Panc1 (cell line): ENCODE results near the gene KIAA1217. TPM values are rescaled to one million over a fixed set of nuclear protein-coding genes. Genes with fewer than 3 reads are reported as not detected.

Experiments
- ATAC-seq: fragments of 200-7000 bp; cut with Tn5 transposase; 2 replicates; pipeline ENCODE4 v1.9.1; 2020; ENCODE audit warnings: mild to moderate bottlenecking, moderate library complexity
- BruUV-seq: library from RNA; stranded (reverse); fragments of 400-500 nt; replicated peaks from 2 replicates; lab custom pipeline; 2021; lab: Mats Ljungman, UMichigan
- CTCF ChIA-PET: fragments of 300-600 bp; sonication (Branson Sonifier 250); formaldehyde crosslinking; loops from one replicate; lab custom pipeline; 2022; ENCODE audit warnings: antibody characterized with exemption; lab: Charles Lee
- POLR2A ChIA-PET: fragments of 300-600 bp; sonication (Branson Sonifier 250); formaldehyde crosslinking; loops from one replicate; lab custom pipeline; 2022; ENCODE audit warnings: antibody characterized with exemption; lab: Charles Lee
- DNase-seq: peaks from one replicate; pipeline ENCODE4 v3.0.0-alpha.2; 2010; ENCODE audit warnings: low read depth, low spot score
- H3K27ac ChIP-seq: 2 replicates; pipeline ENCODE4 v1.5.1; 2011; ENCODE audit warnings: mild to moderate bottlenecking, low read length, inconsistent platforms
- H3K27me3 ChIP-seq: fragments of 200-500 bp; sonication (Bioruptor generic); 2 replicates; pipeline ENCODE4 v1.6.0; 2014; ENCODE audit warnings: low read length, inconsistent platforms; ENCODE audit not compliant: control insufficient read depth, insufficient read depth
- H3K36me3 ChIP-seq: fragments of 200-500 bp; sonication (Bioruptor generic); 2 replicates; pipeline ENCODE4 v1.5.1; 2014; ENCODE audit warnings: inconsistent platforms, mild to moderate bottlenecking, low read length, moderate library complexity; ENCODE audit not compliant: control insufficient read depth, insufficient read depth
- H3K4me1 ChIP-seq: 2 replicates; pipeline ENCODE4 v1.5.1; 2011; ENCODE audit warnings: inconsistent platforms, mild to moderate bottlenecking, low read length, moderate library complexity; ENCODE audit not compliant: control insufficient read depth, insufficient read depth
- H3K4me3 ChIP-seq, 2 experiments: 2 replicates each; pipeline ENCODE4 v1.5.1; 2011 to 2012; ENCODE audit warnings: low read depth in 2 of 2, low read length in 2 of 2, mild to moderate bottlenecking in 2 of 2, inconsistent platforms in 1 of 2, moderate library complexity in 1 of 2
- H3K9me3 ChIP-seq: fragments of 200-500 bp; sonication (Bioruptor generic); 2 replicates; pipeline ENCODE4 v1.5.1; 2014; ENCODE audit warnings: low read depth, mild to moderate bottlenecking, inconsistent platforms, low read length, moderate library complexity; ENCODE audit not compliant: control insufficient read depth, insufficient read depth
- POLR2AphosphoS5 ChIP-seq: IDR thresholded peaks from 2 replicates; pipeline ENCODE4 v1.6.1; 2012; ENCODE audit warnings: mild to moderate bottlenecking, low read depth, low read length, moderate library complexity
- SIN3A ChIP-seq: IDR thresholded peaks from 2 replicates; pipeline ENCODE4 v1.6.1; 2012; ENCODE audit warnings: low read depth, mild to moderate bottlenecking, low read length, moderate library complexity, borderline replicate concordance; ENCODE audit not compliant: insufficient read depth
- TCF7L2 ChIP-seq: IDR thresholded peaks from 2 replicates; pipeline ENCODE4 v1.6.1; 2011; ENCODE audit warnings: mild to moderate bottlenecking, low read depth, low read length, inconsistent platforms
- in situ Hi-C: cut with HindIII; loops from 2 replicates; pipeline ENCODE4 v1.10.0; 2016; ENCODE audit warnings: low sequenced_read_pairs, low pct_unique_long_range_greater_than_20kb
- intact Hi-C: fragments of 100-400 bp; cut with micrococcal nuclease; formaldehyde crosslinking; loops from one replicate; pipeline ENCODE4 v1.10.0; 2022; ENCODE audit not compliant: unreplicated experiment
- total RNA-seq: library from RNA; stranded (reverse); gene quantifications from one replicate; pipeline ENCODE4 v1.2.1, GENCODE V29; 2021; ENCODE audit not compliant: unreplicated experiment
- TF ChIP-seq, protein P1 (sequence below), 2 experiments: IDR thresholded peaks; 2 replicates each; pipeline ENCODE4 v1.6.1; 2011 to 2012; ENCODE audit warnings: low read depth in 2 of 2, control low read depth in 1 of 2, low read length in 1 of 2, mild to moderate bottlenecking in 1 of 2, moderate library complexity in 1 of 2; ENCODE audit not compliant: insufficient read depth in 1 of 2
- TF ChIP-seq, protein P2 (sequence below): fragments of 450-650 bp; IDR thresholded peaks from 2 replicates; pipeline ENCODE4 v1.5.1; 2017; ENCODE audit warnings: mild to moderate bottlenecking

Gene KIAA1217
- total RNA-seq, 1 experiment from 2014 or later: 11.6 TPM

DNA sequence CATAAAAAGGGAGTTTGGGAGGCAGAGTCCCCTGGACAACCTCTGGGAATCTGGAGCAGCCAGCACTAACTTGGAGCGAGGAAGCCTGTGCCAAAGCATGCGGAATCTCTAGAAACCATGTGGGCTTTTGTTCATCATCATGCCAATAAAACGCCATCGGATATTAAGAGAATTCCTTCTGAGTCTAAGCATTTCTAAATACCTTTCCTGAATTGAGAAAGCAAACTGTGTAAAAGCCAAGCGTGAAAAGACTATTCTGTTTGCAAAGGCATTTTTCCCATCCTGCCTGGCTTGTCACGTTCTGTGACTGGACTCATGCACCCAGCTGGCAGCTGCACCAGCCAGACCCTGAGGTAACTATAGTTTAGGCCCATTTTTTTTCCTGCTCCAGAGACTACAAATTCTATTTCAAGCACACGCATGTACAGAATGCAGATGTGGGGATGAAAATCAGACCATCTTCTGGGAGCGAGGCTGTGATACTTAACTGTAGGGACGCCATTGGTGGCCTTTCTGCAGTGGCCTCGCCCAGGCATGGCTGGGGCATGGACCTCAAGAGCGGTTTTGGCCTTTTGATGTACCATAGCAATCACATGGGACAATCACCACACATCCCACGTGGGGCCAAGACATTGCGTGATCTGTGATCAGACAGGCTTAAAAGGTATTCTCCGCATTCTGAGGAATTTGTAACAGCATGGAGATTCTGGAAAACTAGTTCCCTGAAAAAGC lies 218.9 kb downstream of the KIAA1217 start:
- BruUV-seq: no TSS peak
- TF ChIP-seq SIN3A (no peak), POLR2AphosphoS5 (no peak), TCF7L2 (no peak)
- TF ChIP-seq, protein P1, sequence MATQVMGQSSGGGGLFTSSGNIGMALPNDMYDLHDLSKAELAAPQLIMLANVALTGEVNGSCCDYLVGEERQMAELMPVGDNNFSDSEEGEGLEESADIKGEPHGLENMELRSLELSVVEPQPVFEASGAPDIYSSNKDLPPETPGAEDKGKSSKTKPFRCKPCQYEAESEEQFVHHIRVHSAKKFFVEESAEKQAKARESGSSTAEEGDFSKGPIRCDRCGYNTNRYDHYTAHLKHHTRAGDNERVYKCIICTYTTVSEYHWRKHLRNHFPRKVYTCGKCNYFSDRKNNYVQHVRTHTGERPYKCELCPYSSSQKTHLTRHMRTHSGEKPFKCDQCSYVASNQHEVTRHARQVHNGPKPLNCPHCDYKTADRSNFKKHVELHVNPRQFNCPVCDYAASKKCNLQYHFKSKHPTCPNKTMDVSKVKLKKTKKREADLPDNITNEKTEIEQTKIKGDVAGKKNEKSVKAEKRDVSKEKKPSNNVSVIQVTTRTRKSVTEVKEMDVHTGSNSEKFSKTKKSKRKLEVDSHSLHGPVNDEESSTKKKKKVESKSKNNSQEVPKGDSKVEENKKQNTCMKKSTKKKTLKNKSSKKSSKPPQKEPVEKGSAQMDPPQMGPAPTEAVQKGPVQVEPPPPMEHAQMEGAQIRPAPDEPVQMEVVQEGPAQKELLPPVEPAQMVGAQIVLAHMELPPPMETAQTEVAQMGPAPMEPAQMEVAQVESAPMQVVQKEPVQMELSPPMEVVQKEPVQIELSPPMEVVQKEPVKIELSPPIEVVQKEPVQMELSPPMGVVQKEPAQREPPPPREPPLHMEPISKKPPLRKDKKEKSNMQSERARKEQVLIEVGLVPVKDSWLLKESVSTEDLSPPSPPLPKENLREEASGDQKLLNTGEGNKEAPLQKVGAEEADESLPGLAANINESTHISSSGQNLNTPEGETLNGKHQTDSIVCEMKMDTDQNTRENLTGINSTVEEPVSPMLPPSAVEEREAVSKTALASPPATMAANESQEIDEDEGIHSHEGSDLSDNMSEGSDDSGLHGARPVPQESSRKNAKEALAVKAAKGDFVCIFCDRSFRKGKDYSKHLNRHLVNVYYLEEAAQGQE (IDR thresholded peaks at IDR 0.05; ENCODE audit: insufficient read depth in 1 of 2, low read depth in 2 of 2, low read length in 1 of 2): no peak
- TF ChIP-seq, protein P2, sequence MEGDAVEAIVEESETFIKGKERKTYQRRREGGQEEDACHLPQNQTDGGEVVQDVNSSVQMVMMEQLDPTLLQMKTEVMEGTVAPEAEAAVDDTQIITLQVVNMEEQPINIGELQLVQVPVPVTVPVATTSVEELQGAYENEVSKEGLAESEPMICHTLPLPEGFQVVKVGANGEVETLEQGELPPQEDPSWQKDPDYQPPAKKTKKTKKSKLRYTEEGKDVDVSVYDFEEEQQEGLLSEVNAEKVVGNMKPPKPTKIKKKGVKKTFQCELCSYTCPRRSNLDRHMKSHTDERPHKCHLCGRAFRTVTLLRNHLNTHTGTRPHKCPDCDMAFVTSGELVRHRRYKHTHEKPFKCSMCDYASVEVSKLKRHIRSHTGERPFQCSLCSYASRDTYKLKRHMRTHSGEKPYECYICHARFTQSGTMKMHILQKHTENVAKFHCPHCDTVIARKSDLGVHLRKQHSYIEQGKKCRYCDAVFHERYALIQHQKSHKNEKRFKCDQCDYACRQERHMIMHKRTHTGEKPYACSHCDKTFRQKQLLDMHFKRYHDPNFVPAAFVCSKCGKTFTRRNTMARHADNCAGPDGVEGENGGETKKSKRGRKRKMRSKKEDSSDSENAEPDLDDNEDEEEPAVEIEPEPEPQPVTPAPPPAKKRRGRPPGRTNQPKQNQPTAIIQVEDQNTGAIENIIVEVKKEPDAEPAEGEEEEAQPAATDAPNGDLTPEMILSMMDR: no peak
- Histone ChIP-seq H3K27ac (no peak overlapping the region), H3K36me3 (no peaks in the 10 kb centered on the region), H3K9me3 (no peaks in the 10 kb centered on the region), H3K4me1 (no peaks in the 10 kb centered on the region), H3K27me3 (no peaks in the 10 kb centered on the region), H3K4me3 (no peak overlapping the region)
- intact Hi-C loops: no loop called here
- no peak for DNase-seq
- no peak for ATAC-seq
- ChIA-PET CTCF (no interaction called here), POLR2A (no interaction called here)
- in situ Hi-C loops: no loop called here

DNA sequence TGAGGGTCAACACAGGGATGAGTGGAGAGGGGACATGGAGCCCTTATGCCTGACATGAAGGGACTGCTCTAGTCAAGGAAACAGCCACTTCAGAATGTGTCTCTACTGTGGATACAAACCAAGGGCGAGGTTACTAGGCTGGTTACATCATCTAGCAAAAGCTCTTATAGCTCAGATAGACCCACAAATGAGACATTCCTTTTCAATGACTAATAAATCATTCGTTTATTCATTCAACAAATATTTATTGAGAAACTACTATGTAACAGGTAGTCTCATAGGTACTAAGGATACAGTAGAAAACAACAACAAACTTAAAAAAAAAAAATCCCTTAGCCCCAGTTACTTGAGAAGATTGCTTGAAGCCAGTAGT lies 219.5 kb downstream of the KIAA1217 start:
- ChIA-PET CTCF (no interaction called here), POLR2A (no interaction called here)
- intact Hi-C loops: no loop called here
- H3K4me1 ChIP-seq: no peaks in the 10 kb centered on the region
- in situ Hi-C loops: no loop called here
- DNase-seq (no peak), ATAC-seq (no peak)
- no peak overlapping the region for H3K4me3 ChIP-seq
- H3K27me3 ChIP-seq: no peaks in the 10 kb centered on the region
- no peaks in the 10 kb centered on the region for H3K36me3 ChIP-seq
- no TSS peak for BruUV-seq
- H3K9me3 ChIP-seq: no peaks in the 10 kb centered on the region
- TF ChIP-seq TCF7L2: no peak
- TF ChIP-seq POLR2AphosphoS5: no peak
- TF ChIP-seq, protein P1 (IDR thresholded peaks at IDR 0.05; ENCODE audit: insufficient read depth in 1 of 2, low read depth in 2 of 2, low read length in 1 of 2): no peak
- TF ChIP-seq, protein P2: no peak
- no peak for TF ChIP-seq SIN3A
- H3K27ac ChIP-seq: no peak overlapping the region
